Neural cell (in vitro differentiated cells): ENCODE measurements around the gene CLEC16A. TPM values are rescaled to one million over a fixed set of nuclear protein-coding genes. Genes with fewer than 3 reads are reported as not detected.

Source experiments
- H2AFZ ChIP-seq: fragments of 200-600, 300-800 bp; sonication (generic), shearing (Covaris generic); 2 replicates; pipeline ENCODE4 v1.6.0; 2014; ENCODE audit warnings: low read depth, mild to moderate bottlenecking, antibody characterized with exemption, low read length, moderate library complexity
- H3F3A ChIP-seq: fragments of 200-600 bp; shearing (Covaris generic); 2 replicates; pipeline ENCODE4 v1.6.1; 2016; ENCODE audit warnings: mild to moderate bottlenecking, moderate library complexity, mixed read lengths, antibody characterized with exemption, low read length; ENCODE audit not compliant: insufficient read depth, poor library complexity, severe bottlenecking
- H3K27ac ChIP-seq: fragments of 200-600, 300-800 bp; sonication (generic), shearing (Covaris generic); 2 replicates; pipeline ENCODE4 v1.5.1; 2014; ENCODE audit warnings: mild to moderate bottlenecking, low read length, moderate library complexity
- H3K27me3 ChIP-seq: fragments of 300-800, 200-600 bp; sonication (generic), shearing (Covaris generic); 2 replicates; pipeline ENCODE4 v1.6.0; 2014; ENCODE audit warnings: mild to moderate bottlenecking, low read depth, low read length, moderate library complexity; ENCODE audit not compliant: insufficient read depth
- H3K36me3 ChIP-seq: fragments of 300-800, 200-600 bp; sonication (generic), shearing (Covaris generic); 2 replicates; pipeline ENCODE4 v1.5.1; 2014; ENCODE audit warnings: mild to moderate bottlenecking, antibody characterized with exemption, low read length, moderate library complexity; ENCODE audit not compliant: insufficient read depth
- H3K4me2 ChIP-seq: fragments of 300-800, 200-600 bp; sonication (generic), shearing (Covaris generic); 2 replicates; pipeline ENCODE4 v1.6.0; 2014; ENCODE audit warnings: mild to moderate bottlenecking, low read length
- H3K4me3 ChIP-seq: fragments of 300-800, 200-600 bp; sonication (generic), shearing (Covaris generic); 2 replicates; pipeline ENCODE4 v1.5.1; 2014; ENCODE audit warnings: mild to moderate bottlenecking, low read length, moderate library complexity
- H3K79me2 ChIP-seq: fragments of 200-600 bp; shearing (Covaris generic); replicated peaks from 2 replicates; pipeline ENCODE4 v1.6.0; 2014; ENCODE audit warnings: mild to moderate bottlenecking, low read length, moderate library complexity; ENCODE audit not compliant: insufficient read depth
- H3K9ac ChIP-seq: fragments of 300-800, 200-600 bp; sonication (generic), shearing (Covaris generic); 2 replicates; pipeline ENCODE4 v1.6.1; 2016; ENCODE audit warnings: mild to moderate bottlenecking, low read length, mixed read lengths
- H3K9me2 ChIP-seq: fragments of 200-600 bp; shearing (Covaris generic); 2 replicates; pipeline ENCODE4 v1.6.1; 2016; ENCODE audit warnings: mild to moderate bottlenecking, low read length, mixed read lengths; ENCODE audit not compliant: insufficient read depth
- H3K9me3 ChIP-seq: fragments of 200-600, 300-800 bp; sonication (generic), shearing (Covaris generic); 2 replicates; pipeline ENCODE4 v1.6.1; 2016; ENCODE audit warnings: mild to moderate bottlenecking, mixed run types, low read length, moderate library complexity, mixed read lengths
- H4K20me1 ChIP-seq: fragments of 200-600 bp; shearing (Covaris generic); 2 replicates; pipeline ENCODE4 v1.6.1; 2016; ENCODE audit warnings: mild to moderate bottlenecking, mixed run types; ENCODE audit not compliant: insufficient read depth
- EZH2 ChIP-seq: fragments of 200-600, 300-800 bp; shearing (Covaris generic), sonication (generic); IDR thresholded peaks from 2 replicates; pipeline ENCODE4 v1.6.1; 2014; ENCODE audit warnings: antibody characterized with exemption, low read length, borderline replicate concordance, mild to moderate bottlenecking; ENCODE audit not compliant: insufficient read depth, poor library complexity, severe bottlenecking
- MXI1 ChIP-seq: fragments of 450-650 bp; conservative IDR thresholded peaks from 2 replicates; pipeline ENCODE4 v1.6.1; 2014; ENCODE audit warnings: antibody characterized with exemption, mild to moderate bottlenecking; ENCODE audit not compliant: poor library complexity, severe bottlenecking
- POLR2AphosphoS5 ChIP-seq: IDR thresholded peaks from 2 replicates; pipeline ENCODE4 v1.6.1; 2012
- RAD21 ChIP-seq: fragments of 450-650 bp; conservative IDR thresholded peaks from 2 replicates; pipeline ENCODE4 v1.6.1; 2014; ENCODE audit warnings: antibody characterized with exemption, mild to moderate bottlenecking, moderate library complexity
- REST ChIP-seq: IDR thresholded peaks from 2 replicates; pipeline ENCODE4 v1.6.1; 2012; ENCODE audit warnings: borderline replicate concordance
- polyA plus RNA-seq: library from polyadenylated mRNA; depleted of rRNA; stranded (reverse); fragments of >200 nt; gene quantifications from 2 replicates; pipeline ENCODE4 v1.2.3, GENCODE V29; 2014
- TF ChIP-seq, protein P1 (sequence below): fragments of 450-650 bp; IDR thresholded peaks from 2 replicates; pipeline ENCODE4 v1.5.1; 2014; ENCODE audit warnings: antibody characterized with exemption, mild to moderate bottlenecking, moderate library complexity; ENCODE audit not compliant: poor library complexity, severe bottlenecking

Gene CLEC16A
- polyA plus RNA-seq, 1 donor from 2014 or later: 11.1 TPM

- H3K79me2 ChIP-seq: peaks cover 17% of the 10 kb centered on the region
- no peaks in the 10 kb centered on the region for H3K9me3 ChIP-seq
- no peaks in the 10 kb centered on the region for H4K20me1 ChIP-seq
- H2AFZ ChIP-seq: no peak overlapping the region
- no peak overlapping the region for H3K27ac ChIP-seq
- H3K9me2 ChIP-seq: no peaks in the 10 kb centered on the region
- TF ChIP-seq POLR2AphosphoS5: no peak
- TF ChIP-seq MXI1: no peak
- TF ChIP-seq EZH2: no peak
- TF ChIP-seq RAD21: no peak
- TF ChIP-seq, protein P1, sequence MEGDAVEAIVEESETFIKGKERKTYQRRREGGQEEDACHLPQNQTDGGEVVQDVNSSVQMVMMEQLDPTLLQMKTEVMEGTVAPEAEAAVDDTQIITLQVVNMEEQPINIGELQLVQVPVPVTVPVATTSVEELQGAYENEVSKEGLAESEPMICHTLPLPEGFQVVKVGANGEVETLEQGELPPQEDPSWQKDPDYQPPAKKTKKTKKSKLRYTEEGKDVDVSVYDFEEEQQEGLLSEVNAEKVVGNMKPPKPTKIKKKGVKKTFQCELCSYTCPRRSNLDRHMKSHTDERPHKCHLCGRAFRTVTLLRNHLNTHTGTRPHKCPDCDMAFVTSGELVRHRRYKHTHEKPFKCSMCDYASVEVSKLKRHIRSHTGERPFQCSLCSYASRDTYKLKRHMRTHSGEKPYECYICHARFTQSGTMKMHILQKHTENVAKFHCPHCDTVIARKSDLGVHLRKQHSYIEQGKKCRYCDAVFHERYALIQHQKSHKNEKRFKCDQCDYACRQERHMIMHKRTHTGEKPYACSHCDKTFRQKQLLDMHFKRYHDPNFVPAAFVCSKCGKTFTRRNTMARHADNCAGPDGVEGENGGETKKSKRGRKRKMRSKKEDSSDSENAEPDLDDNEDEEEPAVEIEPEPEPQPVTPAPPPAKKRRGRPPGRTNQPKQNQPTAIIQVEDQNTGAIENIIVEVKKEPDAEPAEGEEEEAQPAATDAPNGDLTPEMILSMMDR: no peak
- H3K4me2 ChIP-seq: no peak overlapping the region
- H3K27me3 ChIP-seq: no peaks in the 10 kb centered on the region
- H3K4me3 ChIP-seq: no peak overlapping the region
- H3F3A ChIP-seq: no peaks in the 10 kb centered on the region
- H3K9ac ChIP-seq: no peak overlapping the region
- no peaks in the 10 kb centered on the region for H3K36me3 ChIP-seq
These were observed 2.9 kb downstream of the CLEC16A start for GRCh38 chr16:10947211-10947787.

DNA sequence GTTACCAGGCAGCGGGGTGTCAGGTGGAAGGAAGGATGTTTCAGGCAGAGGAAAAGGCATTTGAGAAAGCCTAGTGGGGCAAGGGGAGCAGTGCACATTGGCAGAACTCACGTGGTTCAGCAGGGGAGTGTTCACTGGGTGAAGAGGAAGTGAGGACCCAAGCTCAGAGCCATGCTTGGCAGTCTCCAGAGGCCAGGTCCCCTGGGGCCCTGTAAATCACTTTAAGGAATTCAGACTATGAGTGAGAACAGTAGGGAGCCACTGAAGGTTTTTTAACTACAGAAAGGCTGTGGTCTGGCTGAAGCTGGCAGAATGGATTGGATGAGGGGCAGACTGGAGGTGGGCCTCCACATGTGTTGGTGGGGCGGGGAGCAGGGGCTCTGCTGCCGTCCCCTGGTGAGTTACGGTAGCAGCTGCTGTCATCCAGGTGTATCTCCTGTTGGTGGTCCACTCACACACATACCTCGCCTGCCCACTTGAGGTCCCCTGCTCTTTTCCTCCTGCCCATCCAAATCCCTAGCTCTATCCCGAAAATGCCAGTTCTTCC is 5.1 kb downstream of the CLEC16A start:
- no peak overlapping the region for H2AFZ ChIP-seq
- no peak for TF ChIP-seq REST
- TF ChIP-seq, protein P1: no peak
- TF ChIP-seq RAD21: no peak
- no peaks in the 10 kb centered on the region for H3K9me2 ChIP-seq
- no peaks in the 10 kb centered on the region for H4K20me1 ChIP-seq
- no peak overlapping the region for H3K4me2 ChIP-seq
- no peak overlapping the region for H3K4me3 ChIP-seq
- H3K79me2 ChIP-seq: peaks cover 17% of the 10 kb centered on the region
- no peak overlapping the region for H3K27ac ChIP-seq
- H3K9ac ChIP-seq: no peak overlapping the region
- no peaks in the 10 kb centered on the region for H3K27me3 ChIP-seq
- H3K36me3 ChIP-seq: no peaks in the 10 kb centered on the region
- H3K9me3 ChIP-seq: no peaks in the 10 kb centered on the region
- H3F3A ChIP-seq: no peaks in the 10 kb centered on the region
